ENCODE results near the gene DLG2.
A peak's percentile ranks its signal among the peaks of the same experiment; 100 is the strongest.
"Not testable (repeated sequence)": the region's sequence is repeated elsewhere in the genome, so short reads cannot be mapped to it uniquely, and the experiment has no call there.

The DLG2 gene

DNA sequence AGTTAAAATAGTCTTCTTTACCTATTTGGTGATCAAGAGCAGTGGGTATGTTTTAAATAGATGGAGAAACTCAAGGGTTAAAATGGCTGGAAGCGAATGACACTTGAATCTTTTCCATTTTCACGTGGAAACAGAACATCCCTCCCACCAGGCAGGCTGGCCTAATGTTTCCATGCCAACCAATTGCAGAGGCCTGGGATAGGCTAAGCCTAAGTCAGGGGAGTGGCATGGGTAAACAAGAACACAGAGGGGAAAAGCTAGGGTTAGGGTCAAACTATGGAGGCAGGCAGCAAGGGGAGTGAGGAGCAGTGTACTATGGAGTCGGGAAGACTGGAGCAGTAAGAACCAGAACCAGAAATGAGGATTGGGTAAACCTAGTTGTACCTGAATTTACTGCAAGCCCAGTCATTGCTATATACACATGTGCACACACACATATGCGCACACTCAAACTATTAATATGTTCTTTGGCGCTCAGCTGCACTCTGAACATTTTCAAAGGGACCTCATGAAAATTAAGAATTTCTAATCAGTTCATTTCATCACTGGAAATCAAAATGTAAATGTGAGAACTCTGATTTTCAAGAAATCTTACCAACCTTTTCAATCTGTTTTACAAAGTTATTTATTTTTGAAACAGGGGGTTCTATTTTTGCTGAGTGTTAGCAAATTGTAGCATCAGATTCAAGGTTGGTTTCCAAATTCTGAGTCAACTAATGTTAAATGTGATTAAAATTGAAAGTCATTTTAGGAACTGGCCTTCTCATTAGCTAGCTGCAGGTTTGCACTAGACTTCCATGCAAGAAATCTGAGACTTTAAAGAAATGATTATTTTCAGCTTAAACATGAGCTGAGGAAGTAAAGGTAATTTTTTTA, 2014.0 kb downstream of the DLG2 start:
- Histone ChIP-seq H3K4me1 (ENCODE audit: control insufficient read depth, insufficient read depth, low read length) (no peaks in the 10 kb centered on the region), H3K36me3 (ENCODE audit: control insufficient read depth, insufficient read depth, low read length) (no peaks in the 10 kb centered on the region), H3K9ac (ENCODE audit: low read depth, low read length) (no peak overlapping the region), H3K4me3 (ENCODE audit: low read depth, low read length) (no peak overlapping the region), H3K27me3 (ENCODE audit: control insufficient read depth, insufficient read depth, low read length) (no peaks in the 10 kb centered on the region), H3K9me3 (ENCODE audit: control insufficient read depth, insufficient read depth, low read length) (no peaks in the 10 kb centered on the region)

- no peaks in the 10 kb centered on the region for H3K27me3 ChIP-seq (ENCODE audit: control insufficient read depth, insufficient read depth, low read length)
- no peaks in the 10 kb centered on the region for H3K36me3 ChIP-seq (ENCODE audit: control insufficient read depth, insufficient read depth, low read length)
- H3K4me3 ChIP-seq (ENCODE audit: low read depth, low read length) = no peak overlapping the region
- no peak overlapping the region for H3K9ac ChIP-seq (ENCODE audit: low read depth, low read length)
- no peaks in the 10 kb centered on the region for H3K4me1 ChIP-seq (ENCODE audit: control insufficient read depth, insufficient read depth, low read length)
- no peaks in the 10 kb centered on the region for H3K9me3 ChIP-seq (ENCODE audit: control insufficient read depth, insufficient read depth, low read length)
Observed at GRCh38 chr11:83611600-83611999, 2015.5 kb downstream of the DLG2 start.

DNA sequence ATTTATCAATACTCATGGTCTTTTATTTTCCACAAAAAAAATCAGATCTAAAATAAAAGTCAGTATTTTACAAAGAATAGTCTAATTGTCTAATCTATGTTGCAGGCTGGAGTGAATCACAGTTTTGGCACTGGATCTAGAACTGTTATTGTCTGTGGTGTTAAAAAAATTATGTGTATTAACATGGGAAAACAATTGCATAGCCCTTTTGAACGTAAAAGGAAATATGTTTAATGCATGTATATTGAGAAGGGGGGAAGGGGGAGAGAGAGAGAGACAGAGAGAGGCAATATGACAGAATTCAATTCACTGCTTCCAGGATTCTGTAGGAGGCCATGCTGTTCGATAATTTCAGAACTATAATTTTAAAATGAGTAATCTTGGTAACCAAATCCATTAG, 2016.1 kb downstream of the DLG2 start:
- no peaks in the 10 kb centered on the region for H3K4me1 ChIP-seq (ENCODE audit: control insufficient read depth, insufficient read depth, low read length)
- H3K4me3 ChIP-seq (ENCODE audit: low read depth, low read length) = no peak overlapping the region
- H3K36me3 ChIP-seq (ENCODE audit: control insufficient read depth, insufficient read depth, low read length) = no peaks in the 10 kb centered on the region
- H3K9ac ChIP-seq (ENCODE audit: low read depth, low read length) = no peak overlapping the region
- no peaks in the 10 kb centered on the region for H3K9me3 ChIP-seq (ENCODE audit: control insufficient read depth, insufficient read depth, low read length)
- no peaks in the 10 kb centered on the region for H3K27me3 ChIP-seq (ENCODE audit: control insufficient read depth, insufficient read depth, low read length)

DNA sequence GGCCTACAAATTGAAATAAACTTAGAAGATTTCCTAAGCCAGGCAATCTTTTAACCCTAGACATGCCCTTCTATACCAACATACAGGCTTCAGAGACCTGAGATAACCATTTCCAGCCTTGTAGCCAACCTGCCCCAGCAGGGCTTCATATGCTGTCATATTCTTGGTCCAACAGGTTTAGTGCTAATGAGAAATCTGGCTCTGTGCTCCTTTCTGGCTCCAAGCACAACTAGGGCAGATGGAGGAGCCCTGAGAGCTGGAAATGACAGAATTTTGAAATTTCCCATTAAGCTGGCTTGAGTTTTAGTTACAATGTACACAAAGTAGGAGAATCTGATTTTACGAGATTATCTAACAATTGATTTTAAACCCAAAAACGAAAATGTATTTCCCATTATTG, 2018.0 kb downstream of the DLG2 start:
- Histone ChIP-seq H3K9ac (ENCODE audit: low read depth, low read length) (no peak overlapping the region), H3K9me3 (ENCODE audit: control insufficient read depth, insufficient read depth, low read length) (no peaks in the 10 kb centered on the region), H3K27me3 (ENCODE audit: control insufficient read depth, insufficient read depth, low read length) (no peaks in the 10 kb centered on the region), H3K4me3 (ENCODE audit: low read depth, low read length) (no peak overlapping the region), H3K4me1 (ENCODE audit: control insufficient read depth, insufficient read depth, low read length) (no peaks in the 10 kb centered on the region), H3K36me3 (ENCODE audit: control insufficient read depth, insufficient read depth, low read length) (no peaks in the 10 kb centered on the region)

DNA sequence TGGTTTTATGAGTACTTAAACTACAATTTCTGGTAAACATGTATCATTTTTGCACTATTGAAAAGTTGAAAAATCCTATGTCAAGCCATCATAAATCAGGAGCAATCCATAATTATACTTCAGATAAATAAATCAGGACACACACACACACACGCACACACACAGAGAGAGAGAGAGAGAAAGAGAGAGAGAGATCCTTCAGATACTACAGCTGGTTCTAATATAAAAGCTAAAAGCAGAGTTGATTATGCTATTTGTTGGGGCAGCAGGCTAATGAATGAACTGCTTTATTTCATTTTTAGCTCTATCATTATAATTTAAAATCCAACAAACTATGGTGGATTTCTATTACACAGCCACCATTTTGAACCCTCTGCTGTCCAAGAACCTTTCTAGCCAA, 2018.6 kb downstream of the DLG2 start:
- H3K36me3 ChIP-seq (ENCODE audit: control insufficient read depth, insufficient read depth, low read length) = no peaks in the 10 kb centered on the region
- no peak overlapping the region for H3K9ac ChIP-seq (ENCODE audit: low read depth, low read length)
- no peaks in the 10 kb centered on the region for H3K4me1 ChIP-seq (ENCODE audit: control insufficient read depth, insufficient read depth, low read length)
- H3K4me3 ChIP-seq (ENCODE audit: low read depth, low read length) = no peak overlapping the region
- no peaks in the 10 kb centered on the region for H3K9me3 ChIP-seq (ENCODE audit: control insufficient read depth, insufficient read depth, low read length)
- no peaks in the 10 kb centered on the region for H3K27me3 ChIP-seq (ENCODE audit: control insufficient read depth, insufficient read depth, low read length)

GRCh38 chr11:83601914-83602527, 2025.1 kb downstream of the DLG2 start:
- no peak overlapping the region for H3K4me3 ChIP-seq (ENCODE audit: low read depth, low read length)
- no peaks in the 10 kb centered on the region for H3K9me3 ChIP-seq (ENCODE audit: control insufficient read depth, insufficient read depth, low read length)
- H3K4me1 ChIP-seq (ENCODE audit: control insufficient read depth, insufficient read depth, low read length) = peaks cover 5% of the 10 kb centered on the region
- no peaks in the 10 kb centered on the region for H3K27me3 ChIP-seq (ENCODE audit: control insufficient read depth, insufficient read depth, low read length)
- no peaks in the 10 kb centered on the region for H3K36me3 ChIP-seq (ENCODE audit: control insufficient read depth, insufficient read depth, low read length)
- no peak overlapping the region for H3K9ac ChIP-seq (ENCODE audit: low read depth, low read length)

DNA sequence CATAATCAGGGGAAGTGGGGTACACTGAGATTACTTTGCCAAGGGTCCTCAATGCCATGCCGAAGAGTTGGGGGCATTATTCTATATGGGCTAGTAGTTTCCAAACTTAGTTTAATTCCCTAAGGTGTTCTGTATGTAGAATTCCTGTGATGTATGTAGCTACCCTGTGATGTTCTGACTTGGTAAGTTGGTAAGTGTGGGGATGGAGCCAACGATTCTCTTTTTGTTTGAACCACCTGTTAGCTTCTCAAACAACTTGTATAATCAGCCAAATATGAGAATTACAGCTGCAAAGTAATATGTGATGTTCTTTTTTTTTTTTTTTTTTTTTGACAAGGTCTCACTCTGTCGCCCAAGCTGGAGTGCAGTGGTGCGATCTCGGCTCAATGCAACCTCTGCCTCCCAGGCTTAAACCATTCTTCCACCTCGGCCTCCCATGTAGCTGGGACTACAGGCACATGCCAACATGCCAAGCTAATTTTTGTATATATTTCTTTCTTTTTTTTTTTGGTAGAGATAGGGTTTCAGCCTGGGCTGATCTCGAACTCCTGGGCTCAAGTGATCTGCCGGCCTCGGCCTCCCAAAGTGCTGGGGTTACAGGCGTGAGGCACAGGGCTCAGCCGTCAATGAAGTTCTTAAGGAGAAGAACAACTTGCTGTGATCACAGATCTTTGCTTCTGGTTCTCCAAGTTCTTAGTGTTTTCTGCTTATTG, 2025.8 kb downstream of the DLG2 start:
- Histone ChIP-seq H3K27me3 (ENCODE audit: control insufficient read depth, insufficient read depth, low read length) (no peaks in the 10 kb centered on the region), H3K9me3 (ENCODE audit: control insufficient read depth, insufficient read depth, low read length) (no peaks in the 10 kb centered on the region), H3K9ac (ENCODE audit: low read depth, low read length) (no peak overlapping the region), H3K36me3 (ENCODE audit: control insufficient read depth, insufficient read depth, low read length) (no peaks in the 10 kb centered on the region), H3K4me1 (ENCODE audit: control insufficient read depth, insufficient read depth, low read length) (peaks cover 5% of the 10 kb centered on the region), H3K4me3 (ENCODE audit: low read depth, low read length) (no peak overlapping the region)

- Histone ChIP-seq H3K9ac (ENCODE audit: low read depth, low read length) (no peak overlapping the region), H3K9me3 (ENCODE audit: control insufficient read depth, insufficient read depth, low read length) (no peaks in the 10 kb centered on the region), H3K36me3 (ENCODE audit: control insufficient read depth, insufficient read depth, low read length) (no peaks in the 10 kb centered on the region), H3K4me3 (ENCODE audit: low read depth, low read length) (no peak overlapping the region), H3K27me3 (ENCODE audit: control insufficient read depth, insufficient read depth, low read length) (no peaks in the 10 kb centered on the region), H3K4me1 (ENCODE audit: control insufficient read depth, insufficient read depth, low read length) (peaks cover 5% of the 10 kb centered on the region)
Observed at GRCh38 chr11:83600661-83601060, 2026.5 kb downstream of the DLG2 start.

DNA sequence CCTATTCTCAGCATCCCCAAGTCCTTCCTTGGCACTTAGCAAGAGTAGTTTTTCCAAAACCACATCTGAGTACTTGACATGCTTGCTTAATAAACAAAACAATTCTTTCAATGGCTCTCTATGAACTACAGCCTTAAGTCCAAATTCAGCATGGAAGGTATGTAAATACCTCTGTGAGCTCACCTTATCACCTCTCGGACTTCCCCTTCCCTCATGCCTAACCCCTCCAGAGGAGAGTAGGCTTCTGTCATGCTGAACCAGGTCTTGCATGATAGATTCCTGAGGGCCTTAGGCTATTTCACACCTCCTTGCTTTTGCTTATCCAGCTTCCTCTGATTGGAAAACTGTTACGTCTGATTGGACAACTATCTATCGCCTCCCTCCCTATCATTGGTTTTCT, 2028.1 kb downstream of the DLG2 start:
- Histone ChIP-seq H3K36me3 (ENCODE audit: control insufficient read depth, insufficient read depth, low read length) (no peaks in the 10 kb centered on the region), H3K27me3 (ENCODE audit: control insufficient read depth, insufficient read depth, low read length) (no peaks in the 10 kb centered on the region), H3K4me1 (ENCODE audit: control insufficient read depth, insufficient read depth, low read length) (peaks cover 5% of the 10 kb centered on the region), H3K9me3 (ENCODE audit: control insufficient read depth, insufficient read depth, low read length) (no peaks in the 10 kb centered on the region), H3K9ac (ENCODE audit: low read depth, low read length) (no peak overlapping the region), H3K4me3 (ENCODE audit: low read depth, low read length) (no peak overlapping the region)

GRCh38 chr11:83587797-83588196, 2039.3 kb downstream of the DLG2 start:
- peak overlapping the region; percentile 58 for H3K4me3 ChIP-seq (ENCODE audit: low read depth, low read length)
- not testable (repeated sequence) for H3K27me3 ChIP-seq (ENCODE audit: control insufficient read depth, insufficient read depth, low read length); H3K9me3 ChIP-seq (ENCODE audit: control insufficient read depth, insufficient read depth, low read length); H3K9ac ChIP-seq (ENCODE audit: low read depth, low read length); H3K36me3 ChIP-seq (ENCODE audit: control insufficient read depth, insufficient read depth, low read length); H3K4me1 ChIP-seq (ENCODE audit: control insufficient read depth, insufficient read depth, low read length)

GRCh38 chr11:83583757-83584366, 2043.3 kb downstream of the DLG2 start:
- Histone ChIP-seq H3K4me1 (ENCODE audit: control insufficient read depth, insufficient read depth, low read length) (no peaks in the 10 kb centered on the region), H3K27me3 (ENCODE audit: control insufficient read depth, insufficient read depth, low read length) (peaks cover 3% of the 10 kb centered on the region), H3K4me3 (ENCODE audit: low read depth, low read length) (no peak overlapping the region), H3K36me3 (ENCODE audit: control insufficient read depth, insufficient read depth, low read length) (no peaks in the 10 kb centered on the region), H3K9ac (ENCODE audit: low read depth, low read length) (no peak overlapping the region), H3K9me3 (ENCODE audit: control insufficient read depth, insufficient read depth, low read length) (no peaks in the 10 kb centered on the region)
